BJ (cell line): ENCODE measurements around the gene ZNF345. TPM values are rescaled to one million over a fixed set of nuclear protein-coding genes. Genes with fewer than 3 reads are reported as not detected.
A peak's percentile ranks its signal among the peaks of the same experiment; 100 is the strongest.

Source experiments
- CTCF ChIA-PET: fragments of 350-600 bp; formaldehyde crosslinking; extraction: SDS; loops from one replicate; lab custom pipeline; 2021; ENCODE audit warnings: antibody characterized with exemption, inconsistent platforms; lab: Yijun Ruan, JAX
- POLR2A ChIA-PET: fragments of 300-600 bp; sonication (Branson Sonifier 250); formaldehyde crosslinking; extraction: SDS; loops from one replicate; lab custom pipeline; 2021; ENCODE audit warnings: antibody characterized with exemption; lab: Charles Lee
- DNase-seq: peaks from one replicate; pipeline ENCODE4 v3.0.0-alpha.2; 2011; ENCODE audit warnings: low read depth
- H3K27me3 ChIP-seq: 2 replicates; pipeline ENCODE4 v1.6.0; 2011; ENCODE audit warnings: low read length; ENCODE audit not compliant: control insufficient read depth, insufficient read depth
- H3K36me3 ChIP-seq: 2 replicates; pipeline ENCODE4 v1.5.1; 2011; ENCODE audit warnings: low read length; ENCODE audit not compliant: control insufficient read depth, insufficient read depth
- H3K4me3 ChIP-seq: 2 replicates; pipeline ENCODE4 v1.5.1; 2011; ENCODE audit warnings: low read depth, mild to moderate bottlenecking, control low read depth, low read length
- CTCF ChIP-seq: IDR thresholded peaks from 2 replicates; pipeline ENCODE4 v1.5.1; 2011; ENCODE audit warnings: low read depth, mild to moderate bottlenecking, control low read depth, inconsistent platforms, low read length, moderate library complexity; ENCODE audit not compliant: insufficient read depth
- polyA plus RNA-seq: library from polyadenylated mRNA; depleted of rRNA; stranded (reverse); fragments of >200 nt; gene quantifications from 2 replicates; pipeline ENCODE4 v1.2.3, GENCODE V29; 2011

The ZNF345 gene
- polyA plus RNA-seq, 1 experiment, result 1.3 TPM

GRCh38 chr19:36847968-36848367, 2.7 kb upstream of the ZNF345 start:
- TF ChIP-seq CTCF, result no peak
- ChIA-PET CTCF (interaction anchor here (1.6 kb wide), 1 partner anchor 9 kb away, joined by 7 read pairs; no protein-coding TSS in a partner anchor), POLR2A (no interaction called here)
- DNase-seq, result no peak
- Histone ChIP-seq H3K27me3 (no peaks in the 10 kb centered on the region), H3K4me3 (no peak overlapping the region), H3K36me3 (no peaks in the 10 kb centered on the region)

GRCh38 chr19:36849701-36850558, 746 bp upstream of the ZNF345 start:
- H3K27me3 ChIP-seq, result no peaks in the 10 kb centered on the region
- no peak for TF ChIP-seq CTCF
- ChIA-PET CTCF (interaction anchor here (1.0 to 1.6 kb wide), 2 partner anchors 8 to 11 kb away, joined by 3 to 7 read pairs; no protein-coding TSS in a partner anchor), POLR2A (interaction anchor here (1.4 kb wide), 1 partner anchor 12 kb away, joined by 9 read pairs; the partner anchor contains the start of gene ZNF790)
- DNase-seq, result peak; percentile 70
- no peaks in the 10 kb centered on the region for H3K36me3 ChIP-seq
- peak overlapping the region; percentile 88 for H3K4me3 ChIP-seq

DNA sequence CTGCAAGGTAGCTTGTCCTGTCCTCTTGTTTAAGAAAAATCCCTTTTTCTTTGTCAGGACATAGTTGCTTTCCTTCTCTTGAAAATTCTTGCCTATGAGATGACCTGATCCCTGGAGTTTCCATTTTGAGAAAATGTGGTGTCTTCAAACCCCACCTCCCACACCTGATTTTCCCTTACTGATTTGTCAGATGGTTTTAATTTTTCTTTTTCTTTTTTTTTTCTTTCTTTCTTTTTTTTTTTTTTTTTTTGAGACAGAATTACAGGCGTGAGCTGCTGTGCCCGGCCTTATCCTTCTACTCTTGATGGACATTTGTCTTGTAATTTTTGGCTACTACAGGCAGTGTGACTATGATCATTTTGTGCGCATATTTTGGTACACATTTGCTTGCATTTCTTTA, 1.2 kb downstream of the ZNF345 start:
- H3K4me3 ChIP-seq, result no peak overlapping the region
- no peaks in the 10 kb centered on the region for H3K27me3 ChIP-seq
- DNase-seq, result no peak
- ChIA-PET POLR2A (interaction anchor here (0.6 kb wide), 1 partner anchor 44 kb away, joined by 7 read pairs; no protein-coding TSS in a partner anchor), CTCF (no interaction called here)
- TF ChIP-seq CTCF, result no peak
- H3K36me3 ChIP-seq, result no peaks in the 10 kb centered on the region

GRCh38 chr19:36876993-36877938, 26.6 kb downstream of the ZNF345 start:
- H3K36me3 ChIP-seq, result peaks cover 4% of the 10 kb centered on the region; the same call in 1 of the 2 replicates
- CTCF ChIA-PET, result no interaction called here

More at GRCh38 chr19:36876993-36877938, 26.6 kb downstream of the ZNF345 start:
- no peaks in the 10 kb centered on the region for H3K27me3 ChIP-seq
- POLR2A ChIA-PET, result no interaction called here
- no peak for DNase-seq
- TF ChIP-seq CTCF, result no peak
- H3K4me3 ChIP-seq, result no peak overlapping the region
